GM19351 (cell line): ENCODE data around the gene KRT1.

Source experiments
- ATAC-seq: cut with Tn5 transposase; IDR thresholded peaks from one replicate; pipeline ENCODE4 v1.9.1; 2021; ENCODE audit warnings: mild to moderate bottlenecking, moderate library complexity; ENCODE audit not compliant: unreplicated experiment

KRT1 gene

DNA sequence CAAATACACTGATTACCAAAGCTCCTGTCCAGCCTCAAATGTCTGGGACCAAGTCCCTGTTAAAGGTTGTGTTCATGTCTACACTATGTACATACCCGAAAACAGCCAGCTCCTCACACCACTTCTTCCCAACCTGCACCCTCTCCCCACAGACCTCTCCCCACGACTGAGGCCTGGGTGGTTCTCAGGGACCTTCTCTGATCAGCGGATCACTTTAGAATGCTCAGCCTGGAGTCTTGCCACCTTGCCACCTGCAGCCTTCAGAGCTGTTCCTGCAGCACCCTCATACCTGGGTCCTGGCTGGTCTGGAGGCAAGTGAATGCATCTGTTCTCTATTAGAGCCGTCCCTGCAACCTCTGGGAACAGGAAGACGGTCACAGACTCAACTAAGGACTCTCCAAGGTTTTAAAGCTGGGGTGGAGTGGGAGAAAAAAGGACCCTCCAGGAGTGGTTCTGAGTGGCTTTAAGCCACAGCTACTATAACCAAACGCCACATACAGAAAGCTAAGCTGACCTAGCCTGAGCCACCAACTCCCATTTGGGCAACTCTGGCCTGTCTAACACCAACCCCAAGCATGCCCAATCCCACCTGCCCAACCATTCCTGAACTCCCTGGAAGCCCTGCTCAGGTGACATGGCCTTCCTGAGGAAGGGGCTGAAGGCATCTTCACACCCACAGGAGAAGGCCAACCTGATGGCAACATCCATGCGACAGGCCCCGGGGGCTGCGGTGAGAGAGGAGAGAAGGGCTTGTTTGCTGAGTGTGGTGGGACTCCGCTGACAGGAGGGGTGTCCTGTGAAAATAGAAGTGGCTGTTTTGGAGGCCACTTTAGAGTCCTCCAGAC is 36.8 kb downstream of the KRT1 start:
- no peak for ATAC-seq

GRCh38 chr12:52641468-52641867 is 38.7 kb downstream of the KRT1 start:
- ATAC-seq = no peak

- ATAC-seq = no peak
Observed at GRCh38 chr12:52637299-52637698, 42.9 kb downstream of the KRT1 start.

GRCh38 chr12:52636592-52637258 is 43.5 kb downstream of the KRT1 start:
- ATAC-seq = no peak

GRCh38 chr12:52636189-52636588 is 44.0 kb downstream of the KRT1 start:
- no peak for ATAC-seq

GRCh38 chr12:52634266-52635056 is 45.7 kb downstream of the KRT1 start:
- no peak for ATAC-seq

- no peak for ATAC-seq
Observed at GRCh38 chr12:52633383-52633782, 46.8 kb downstream of the KRT1 start.

GRCh38 chr12:52632656-52633055 is 47.6 kb downstream of the KRT1 start:
- no peak for ATAC-seq

- ATAC-seq = no peak
Observed at GRCh38 chr12:52631676-52632459, 48.3 kb downstream of the KRT1 start.

DNA sequence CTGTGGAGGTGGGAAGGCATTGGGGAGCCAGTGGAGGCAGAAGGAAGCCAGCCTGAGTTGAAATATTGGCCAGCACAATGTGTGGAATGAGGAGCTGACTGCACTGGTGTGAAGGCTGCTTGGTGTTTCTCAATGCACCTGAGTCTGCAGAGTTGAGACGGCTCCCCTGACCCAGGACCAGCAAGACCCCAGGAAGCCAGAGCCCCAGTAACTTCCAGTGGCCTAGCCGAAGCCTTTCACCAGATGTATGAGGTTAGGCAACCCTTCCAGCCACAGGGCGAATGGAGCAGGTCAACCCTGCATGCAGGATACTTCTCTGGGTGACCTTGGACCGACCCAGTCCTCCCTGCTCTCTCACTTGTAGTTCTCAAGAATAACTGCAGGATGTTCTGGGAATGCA is 48.9 kb downstream of the KRT1 start:
- no peak for ATAC-seq

- ATAC-seq = no peak
Observed at GRCh38 chr12:52630599-52631200, 49.5 kb downstream of the KRT1 start.

- no peak for ATAC-seq
Observed at GRCh38 chr12:52630008-52630500, 50.2 kb downstream of the KRT1 start.

DNA sequence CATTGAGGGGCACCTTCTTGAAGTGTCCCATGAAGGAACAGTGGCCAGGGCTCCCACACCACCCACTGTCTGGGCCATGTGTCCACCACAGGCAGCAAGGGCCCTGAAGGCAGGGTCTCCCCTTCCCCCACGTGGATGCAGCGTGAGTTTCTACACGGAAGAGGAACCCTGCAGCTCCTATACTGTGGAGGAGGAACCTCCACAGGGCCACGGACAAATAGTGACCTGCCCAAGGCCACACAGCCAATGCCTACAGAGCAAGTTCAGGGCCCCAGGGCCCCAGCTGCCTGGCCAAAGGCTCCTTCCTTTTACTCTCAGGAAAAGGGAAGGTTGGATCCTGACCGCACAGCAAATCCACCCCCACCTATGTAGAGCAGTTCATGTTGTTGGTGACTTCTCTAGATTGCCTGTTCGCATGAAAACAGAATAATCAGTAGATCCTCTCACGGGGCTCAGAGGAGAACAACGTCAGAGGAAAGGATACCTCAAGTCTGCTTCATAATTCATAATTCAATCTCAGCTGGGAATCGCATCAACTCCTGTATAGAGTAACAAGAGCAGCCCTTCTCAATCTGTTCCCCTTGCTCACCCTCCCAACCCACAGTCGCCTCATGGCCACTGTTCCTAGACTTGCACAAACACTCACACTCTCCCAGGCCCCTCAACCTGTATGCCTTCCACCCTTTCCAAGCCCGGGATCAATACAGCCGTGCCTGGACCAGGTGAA is 50.8 kb downstream of the KRT1 start:
- ATAC-seq = no peak

DNA sequence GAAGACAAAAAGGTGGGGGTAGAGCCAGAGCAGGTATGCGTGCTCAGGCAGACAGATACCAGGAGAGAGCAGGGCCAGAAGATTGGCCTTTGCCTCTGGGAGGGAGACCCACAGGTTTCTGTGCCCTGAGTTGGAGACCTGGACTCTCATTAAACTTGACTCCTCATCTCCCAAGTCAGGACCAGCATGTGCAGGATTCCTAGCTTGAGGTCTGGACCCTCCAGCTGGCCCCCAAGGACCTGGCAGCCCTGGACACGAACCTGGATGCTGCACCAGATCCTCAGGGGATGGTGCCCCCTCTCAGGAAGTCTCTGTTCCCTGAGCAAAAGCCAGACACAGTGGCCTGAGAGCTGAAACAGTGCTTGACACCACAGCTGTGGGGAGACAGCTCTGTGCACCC is 51.4 kb downstream of the KRT1 start:
- ATAC-seq = no peak

- ATAC-seq = no peak
Observed at GRCh38 chr12:52628111-52628507, 52.1 kb downstream of the KRT1 start.

DNA sequence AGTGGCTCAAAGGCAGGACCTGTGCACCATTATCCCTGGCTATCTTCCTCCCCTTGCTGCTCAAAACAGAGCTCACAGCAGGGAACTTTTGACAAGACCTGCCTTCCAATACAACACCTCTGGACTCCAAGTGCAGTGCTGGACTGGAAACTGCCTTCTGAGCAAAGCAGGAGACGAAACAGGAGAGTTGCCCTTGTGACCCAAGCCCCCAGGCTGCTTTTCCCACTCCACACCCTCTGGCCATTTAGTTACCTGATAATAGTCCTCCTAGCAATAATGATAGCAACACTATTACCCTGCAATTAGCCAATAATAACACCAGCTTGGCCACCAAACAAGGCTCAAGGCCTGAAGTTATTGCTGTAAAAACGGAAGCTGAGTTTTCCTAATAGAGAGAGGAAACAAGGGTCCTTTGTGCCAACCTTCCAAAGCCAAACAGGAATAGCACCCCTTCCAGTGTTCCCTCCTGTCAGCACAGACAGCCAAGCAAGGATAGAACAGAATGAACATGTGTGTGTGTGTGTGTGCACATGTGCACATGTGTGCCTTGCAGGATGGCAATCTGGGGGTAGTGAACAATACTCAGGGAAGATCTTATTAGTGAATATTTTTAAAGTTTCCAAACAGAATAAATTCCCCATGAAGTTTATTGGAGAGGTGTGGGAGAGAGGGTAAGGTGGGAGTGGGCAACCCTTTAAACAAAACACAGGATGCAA is 52.7 kb downstream of the KRT1 start:
- no peak for ATAC-seq
